Omental fat pad (tissue), 4 donors: Measurements from ENCODE around the gene THOP1. TPM values are rescaled to one million over a fixed set of nuclear protein-coding genes. Genes with fewer than 3 reads are reported as not detected.
"Not testable (repeated sequence)": the region's sequence is repeated elsewhere in the genome, so short reads cannot be mapped to it uniquely, and the experiment has no call there.

Source experiments
- ATAC-seq: fragments of 150-250 bp; one replicate; pipeline ENCODE4 v1.9.1; 2016; ENCODE audit warnings: mild to moderate bottlenecking, moderate library complexity; ENCODE audit not compliant: low FRiP score
- DNase-seq: peaks from one replicate; pipeline ENCODE4 v3.0.0-alpha.2; 2019; ENCODE audit warnings: low spot score
- total RNA-seq, 4 donors: library from RNA; depleted of rRNA; stranded (reverse); fragments of >200 nt; gene quantifications; one replicate each; pipeline ENCODE4 v1.1.0, GENCODE V29; 2016
- TF ChIP-seq, protein P1 (sequence below), 3 donors: fragments of 450-650 bp; IDR thresholded peaks; one replicate each; pipeline ENCODE4 v1.5.1; 2016 to 2017; ENCODE audit warnings: antibody characterized with exemption in 3 of 3, mild to moderate bottlenecking in 3 of 3, moderate library complexity in 2 of 3

The THOP1 gene
- total RNA-seq, 4 donors from 2014 or later, result 27.4 to 50.2 (median 31.9) TPM

DNA sequence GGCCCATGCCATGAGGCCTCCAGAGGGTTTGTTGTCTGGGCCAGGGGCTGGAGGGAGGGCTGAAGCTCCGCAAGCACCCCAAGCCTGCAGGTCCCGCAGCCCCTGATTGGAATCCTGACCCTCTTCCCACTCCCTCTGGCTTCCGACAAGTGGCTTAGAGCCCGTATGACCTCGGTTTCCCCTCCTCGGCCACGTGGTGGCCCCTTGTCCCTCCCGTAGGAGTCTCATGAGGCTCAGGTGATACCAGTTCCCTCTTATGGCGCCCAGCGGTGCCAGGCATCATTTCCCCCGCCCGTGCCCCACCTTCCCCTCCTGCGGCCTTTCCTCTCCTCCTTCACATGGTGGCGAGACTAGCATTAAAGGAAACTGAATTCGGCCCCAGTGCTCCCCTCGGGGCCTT, 6.1 kb downstream of the THOP1 start:
- ATAC-seq (no peak), DNase-seq (no peak)
- TF ChIP-seq, protein P1, sequence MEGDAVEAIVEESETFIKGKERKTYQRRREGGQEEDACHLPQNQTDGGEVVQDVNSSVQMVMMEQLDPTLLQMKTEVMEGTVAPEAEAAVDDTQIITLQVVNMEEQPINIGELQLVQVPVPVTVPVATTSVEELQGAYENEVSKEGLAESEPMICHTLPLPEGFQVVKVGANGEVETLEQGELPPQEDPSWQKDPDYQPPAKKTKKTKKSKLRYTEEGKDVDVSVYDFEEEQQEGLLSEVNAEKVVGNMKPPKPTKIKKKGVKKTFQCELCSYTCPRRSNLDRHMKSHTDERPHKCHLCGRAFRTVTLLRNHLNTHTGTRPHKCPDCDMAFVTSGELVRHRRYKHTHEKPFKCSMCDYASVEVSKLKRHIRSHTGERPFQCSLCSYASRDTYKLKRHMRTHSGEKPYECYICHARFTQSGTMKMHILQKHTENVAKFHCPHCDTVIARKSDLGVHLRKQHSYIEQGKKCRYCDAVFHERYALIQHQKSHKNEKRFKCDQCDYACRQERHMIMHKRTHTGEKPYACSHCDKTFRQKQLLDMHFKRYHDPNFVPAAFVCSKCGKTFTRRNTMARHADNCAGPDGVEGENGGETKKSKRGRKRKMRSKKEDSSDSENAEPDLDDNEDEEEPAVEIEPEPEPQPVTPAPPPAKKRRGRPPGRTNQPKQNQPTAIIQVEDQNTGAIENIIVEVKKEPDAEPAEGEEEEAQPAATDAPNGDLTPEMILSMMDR (IDR thresholded peaks at IDR 0.05), result no peak

DNA sequence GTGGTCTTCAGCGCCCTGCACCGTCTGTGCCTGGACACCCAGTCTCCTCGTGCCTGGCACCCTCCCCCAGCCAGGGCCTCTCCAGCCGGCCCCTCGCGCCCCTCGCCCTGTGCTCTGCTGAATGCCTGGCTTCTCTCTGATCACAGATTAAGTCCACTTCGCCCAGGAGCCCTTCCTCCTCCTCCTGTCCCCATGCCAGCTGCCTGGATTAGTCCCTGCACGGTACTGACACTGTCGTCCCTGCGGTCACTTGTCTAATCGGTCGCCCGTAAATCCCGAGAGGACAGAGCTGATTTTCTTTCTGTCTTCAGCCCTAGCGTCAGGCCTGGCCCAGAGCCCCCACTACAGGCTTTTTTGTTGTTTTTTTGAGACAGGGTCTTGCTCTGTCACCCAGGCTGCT, 6.6 kb downstream of the THOP1 start:
- TF ChIP-seq, protein P1 (IDR thresholded peaks at IDR 0.05), result no peak
- DNase-seq, result no peak
- no peak for ATAC-seq

DNA sequence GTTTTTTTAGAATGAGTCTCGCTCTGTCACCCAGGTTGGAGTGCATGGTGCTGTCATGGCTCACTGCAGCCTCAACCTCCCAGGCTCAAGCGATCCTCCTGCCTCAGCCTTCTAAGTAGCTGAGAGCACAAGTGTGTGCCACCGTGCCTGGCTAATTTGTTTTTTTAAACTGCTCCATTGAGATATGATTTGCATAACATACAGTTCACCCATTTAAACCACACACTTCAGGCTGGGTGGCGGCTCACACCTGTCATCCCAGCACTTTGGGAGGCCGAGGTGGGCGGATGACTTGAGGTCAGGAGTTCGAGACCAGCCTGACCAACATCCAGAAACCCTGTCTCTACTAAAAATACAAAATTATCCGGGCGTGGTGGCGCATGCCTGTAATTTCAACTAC, 7.4 kb downstream of the THOP1 start:
- not testable (repeated sequence) for ATAC-seq, DNase-seq

DNA sequence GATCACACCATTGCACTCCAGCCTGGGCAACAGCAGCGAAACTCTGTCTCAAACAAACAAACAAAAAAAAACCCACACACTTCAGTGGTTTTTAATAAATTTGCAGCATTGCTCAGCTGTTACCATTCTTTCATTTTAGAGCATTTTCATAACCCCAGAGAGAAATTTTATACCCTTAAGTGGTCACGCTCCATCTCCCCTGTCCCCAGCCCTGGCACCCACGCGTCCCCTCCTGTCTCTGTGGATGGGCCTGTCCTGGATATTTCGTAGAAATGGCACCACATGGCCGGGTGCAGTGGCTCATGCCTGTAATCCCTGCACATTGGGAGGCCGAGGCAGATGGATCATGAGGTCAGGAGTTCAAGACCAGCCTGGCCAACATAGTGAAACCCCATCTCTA, 7.8 kb downstream of the THOP1 start:
- TF ChIP-seq, protein P1 (IDR thresholded peaks at IDR 0.05), result no peak
- ATAC-seq (no peak), DNase-seq (no peak)

DNA sequence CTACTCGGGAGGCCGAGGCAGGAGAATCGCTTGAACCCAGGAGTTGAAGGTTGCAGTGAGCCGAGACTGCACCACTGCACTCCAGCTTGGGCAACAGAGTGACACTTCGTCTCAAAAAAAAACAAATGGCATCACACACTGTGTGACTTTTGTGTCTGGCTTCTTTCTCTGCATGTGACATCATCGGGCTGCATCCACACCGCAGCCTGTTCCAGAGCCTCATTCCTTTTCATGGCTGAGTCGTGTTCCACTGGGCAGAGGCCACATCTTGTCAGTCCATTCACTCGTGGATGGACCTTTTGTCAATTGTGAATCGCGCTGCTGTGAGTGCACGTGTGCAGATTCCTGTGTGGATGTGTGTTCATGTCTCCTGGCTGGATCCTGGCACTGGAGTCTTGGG, 8.3 kb downstream of the THOP1 start:
- no peak for DNase-seq
- TF ChIP-seq, protein P1 (IDR thresholded peaks at IDR 0.05), result no peak
- ATAC-seq, result no peak

DNA sequence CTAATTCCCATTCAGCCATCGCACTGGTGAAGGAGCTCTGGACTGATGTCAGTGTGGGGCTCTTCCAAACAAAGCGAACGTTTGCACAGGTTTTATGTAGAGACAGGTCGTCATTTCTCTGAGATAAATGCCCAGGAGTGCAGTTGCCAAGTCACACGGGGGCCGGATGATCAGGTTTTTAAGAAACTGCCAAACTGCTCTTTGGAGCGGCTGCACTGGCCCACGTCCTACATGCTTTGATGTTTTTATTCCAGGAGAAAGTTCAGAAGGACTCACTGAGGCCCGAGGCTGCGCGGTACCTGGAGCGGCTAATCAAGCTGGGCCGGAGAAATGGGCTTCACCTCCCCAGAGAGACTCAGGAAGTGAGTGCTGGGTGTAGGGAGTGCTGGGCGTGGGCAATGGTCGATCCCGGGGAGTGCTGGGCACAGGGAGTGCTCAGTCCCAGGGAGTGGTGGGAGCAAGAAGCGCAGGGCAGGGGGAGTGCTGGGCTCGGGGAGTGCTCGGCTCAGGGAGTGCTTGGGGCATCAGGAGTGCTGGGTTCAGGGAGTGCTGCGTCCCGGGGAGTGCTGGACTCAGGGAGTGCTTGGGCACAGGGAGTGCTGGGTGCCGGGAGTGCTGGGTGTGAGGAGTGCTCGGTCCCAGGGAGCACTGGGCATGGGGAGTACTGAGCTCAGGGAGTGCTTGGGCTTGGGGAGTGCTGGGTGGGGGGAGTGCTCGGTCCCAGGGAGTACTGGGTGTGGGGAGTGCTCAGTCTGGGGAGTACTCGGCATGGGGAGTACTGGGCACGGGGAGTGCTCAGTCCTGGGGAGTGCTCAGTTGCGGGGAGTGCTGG, 10.7 kb downstream of the THOP1 start:
- ATAC-seq, result no peak
- TF ChIP-seq, protein P1 (IDR thresholded peaks at IDR 0.05), result no peak
- DNase-seq, result no peak

DNA sequence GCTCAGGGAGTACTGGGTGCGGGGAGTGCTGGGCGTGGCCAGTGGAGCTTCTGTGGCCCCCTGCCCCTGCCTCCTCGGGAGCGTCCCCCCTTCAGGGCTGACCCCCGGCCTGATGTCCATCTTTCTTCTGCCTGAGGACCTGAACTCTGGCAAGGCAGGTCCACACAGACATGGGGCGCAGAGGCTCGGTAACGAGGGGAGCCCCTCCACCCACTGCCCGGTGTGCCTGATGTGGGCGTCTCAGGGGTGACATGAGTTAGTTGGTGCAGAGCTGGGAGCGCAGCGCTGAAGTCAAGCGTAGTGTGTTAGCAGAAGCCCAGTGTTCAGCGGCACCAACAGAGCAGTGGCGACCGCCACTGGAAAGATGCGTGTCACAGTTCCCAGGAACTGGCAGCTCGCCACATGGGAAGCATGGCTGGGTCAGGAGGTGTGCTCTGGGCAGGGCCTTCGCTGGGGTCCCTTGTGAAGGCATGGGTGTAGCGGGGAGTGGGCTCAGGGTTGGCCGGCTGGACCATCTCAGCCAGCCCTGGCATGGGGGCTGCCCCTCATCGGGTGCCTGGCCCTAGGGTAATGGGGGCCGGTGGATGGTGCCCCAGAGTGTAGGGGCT, 11.5 kb downstream of the THOP1 start:
- TF ChIP-seq, protein P1 (IDR thresholded peaks at IDR 0.05), result no peak
- ATAC-seq, result no peak
- DNase-seq, result no peak
